K562 (cell line): ENCODE data around the gene GPC1. TPM values are rescaled to one million over a fixed set of nuclear protein-coding genes. Genes with fewer than 3 reads are reported as not detected.

Experiments used
- ATAC-seq: fragments of 200-7000 bp; cut with Tn5 transposase; 3 replicates; pipeline ENCODE4 v1.9.1; 2020; ENCODE audit warnings: moderate library complexity
- BruUV-seq: library from RNA; stranded (reverse); fragments of 400-500 nt; replicated peaks from 2 replicates; lab custom pipeline; 2021; lab: Mats Ljungman, UMichigan
- CTCF ChIA-PET: fragments of 300-600 bp; formaldehyde crosslinking; extraction: SDS; loops from one replicate; lab custom pipeline; 2021; ENCODE audit warnings: low intra/inter-chr PET ratio; lab: Yijun Ruan, JAX
- POLR2A ChIA-PET: fragments of 300-600, 350-650 bp; sonication (Branson Sonifier 250); formaldehyde crosslinking; extraction: SDS; loops from one replicate; lab custom pipeline; 2021; ENCODE audit warnings: antibody characterized with exemption, inconsistent platforms; lab: Yijun Ruan, JAX
- DNase-seq, 4 experiments: peaks; one replicate each; pipeline versions ENCODE4 v3.0.0 to v3.0.0-alpha.2; 2011 to 2018; ENCODE audit warnings: low spot score in 3 of 4, mixed read lengths in 3 of 4; ENCODE audit errors: extremely low read depth in 1 of 4
- FAIRE-seq: peaks from 2 replicates; lab custom pipeline; 2011; peaks lifted over from hg19 to GRCh38; lab: Jason Lieb, UNC
- H2AFZ ChIP-seq: 2 replicates; pipeline ENCODE4 v1.6.0; 2011; ENCODE audit warnings: low read depth, low read length, control low read depth, inconsistent platforms
- H3K27ac ChIP-seq: fragments of 200-600 bp; 3 replicates; pipeline ENCODE4 v1.8.0; 2011; ENCODE audit warnings: low read depth, mild to moderate bottlenecking, control low read depth, inconsistent platforms, low read length, moderate library complexity, mixed read lengths; ENCODE audit errors: extremely low read depth
- H3K27me3 ChIP-seq, 2 experiments: fragments of 300-600 bp in 1 of 2; 2 replicates in 1 of 2; 3 replicates in 1 of 2; pipeline versions ENCODE4 v1.6.0 to v1.8.0; 2011; ENCODE audit warnings: inconsistent platforms in 2 of 2, low read length in 2 of 2, mild to moderate bottlenecking in 1 of 2, mixed read lengths in 1 of 2, moderate library complexity in 1 of 2; ENCODE audit not compliant: control insufficient read depth in 2 of 2, insufficient read depth in 2 of 2
- H3K36me3 ChIP-seq: fragments of 300-600 bp; 3 replicates; pipeline ENCODE4 v1.8.0; 2011; ENCODE audit warnings: mild to moderate bottlenecking, low read length, inconsistent platforms; ENCODE audit not compliant: control insufficient read depth, insufficient read depth
- H3K4me1 ChIP-seq, 2 experiments: fragments of 200-600 bp in 1 of 2; replicated peaks in 1 of 2; 2 replicates in 1 of 2; 3 replicates in 1 of 2; pipeline versions ENCODE4 v1.5.1 to v1.8.0; 2011; ENCODE audit warnings: inconsistent platforms in 2 of 2, low read length in 2 of 2, mild to moderate bottlenecking in 1 of 2, mixed read lengths in 1 of 2, moderate library complexity in 1 of 2; ENCODE audit not compliant: control insufficient read depth in 2 of 2, insufficient read depth in 2 of 2
- H3K4me2 ChIP-seq: 2 replicates; pipeline ENCODE4 v1.6.1; 2011; ENCODE audit warnings: low read length, control low read depth, inconsistent platforms, mixed read lengths; ENCODE audit not compliant: insufficient read depth
- H3K4me3 ChIP-seq: fragments of 200-600 bp; sonication (generic), shearing (Covaris generic); 2 replicates; pipeline ENCODE4 v1.5.1; 2016; ENCODE audit warnings: control low read depth, inconsistent platforms
- H3K79me2 ChIP-seq: fragments of 200-600 bp; 3 replicates; pipeline ENCODE4 v1.8.0; 2011; ENCODE audit warnings: low read length, inconsistent platforms; ENCODE audit not compliant: control insufficient read depth, insufficient read depth
- H3K9ac ChIP-seq, 2 experiments: 2 replicates each; pipeline versions ENCODE4 v1.6.0 to v1.6.1; 2011; ENCODE audit warnings: low read depth in 2 of 2, low read length in 2 of 2, control low read depth in 1 of 2, inconsistent platforms in 1 of 2, mild to moderate bottlenecking in 1 of 2, mixed read lengths in 1 of 2; ENCODE audit not compliant: insufficient read depth in 1 of 2
- H3K9me1 ChIP-seq: one replicate; pipeline ENCODE4 v1.6.0; 2011; ENCODE audit warnings: inconsistent platforms, mild to moderate bottlenecking, low read length, moderate library complexity; ENCODE audit not compliant: control insufficient read depth, insufficient read depth
- H3K9me3 ChIP-seq: replicated peaks from 2 replicates; pipeline ENCODE4 v1.5.1; 2011; ENCODE audit warnings: low read depth, low read length, inconsistent platforms; ENCODE audit not compliant: control insufficient read depth, insufficient read depth
- H4K20me1 ChIP-seq: replicated peaks from 2 replicates; pipeline ENCODE4 v1.6.1; 2011; ENCODE audit warnings: low read length, inconsistent platforms, mixed read lengths; ENCODE audit not compliant: control insufficient read depth, insufficient read depth
- BRD4 ChIP-seq: fragments of 200-600 bp; sonication (generic); IDR thresholded peaks from 2 replicates; pipeline ENCODE4 v1.6.1; 2017; ENCODE audit warnings: inconsistent platforms
- C11orf30 ChIP-seq: fragments of 450-650 bp; IDR thresholded peaks from 2 replicates; pipeline ENCODE4 v1.6.1; 2016; ENCODE audit warnings: low read depth, mild to moderate bottlenecking
- FOS ChIP-seq: IDR thresholded peaks from 3 replicates; pipeline ENCODE4 v1.6.1; 2011; ENCODE audit not compliant: insufficient read length; ENCODE audit errors: extremely low read depth
- FOXM1 ChIP-seq, 2 experiments: fragments of 450-650 bp in 1 of 2; sonication (generic) in 1 of 2; formaldehyde crosslinking in 1 of 2; IDR thresholded peaks; 2 replicates each; pipeline versions ENCODE4 v1.6.1 to v1.9.0; 2017 to 2022; ENCODE audit warnings: low read depth in 2 of 2, mild to moderate bottlenecking in 2 of 2, missing genetic modification reagents in 1 of 2, moderate library complexity in 1 of 2
- HCFC1 ChIP-seq: IDR thresholded peaks from 2 replicates; pipeline ENCODE4 v1.6.1; 2012; ENCODE audit warnings: low read depth, low read length, improper control_type of control experiment
- NCOR1 ChIP-seq: fragments of 450-650 bp; IDR thresholded peaks from 2 replicates; pipeline ENCODE4 v1.6.1; 2016; ENCODE audit warnings: mild to moderate bottlenecking, moderate library complexity
- POLR3G ChIP-seq: IDR thresholded peaks from 2 replicates; pipeline ENCODE4 v1.6.1; 2011; ENCODE audit not compliant: insufficient read length, insufficient replicate concordance; ENCODE audit errors: extremely low read depth
- ZNF124 ChIP-seq: sonication (generic); formaldehyde crosslinking; IDR thresholded peaks from 2 replicates; pipeline ENCODE4 v1.8.1; 2022; ENCODE audit warnings: missing genetic modification reagents
- WGBS: fragments of 100-300 bp; shearing (Covaris generic); methylation state at CpG from one replicate; pipeline ENCODE4 v1.1.6; 2016; ENCODE audit warnings: low coverage, mixed read lengths; ENCODE audit not compliant: insufficient coverage; ENCODE audit errors: missing lambda C conversion rate; 5-methylcytosine and 5-hydroxymethylcytosine counted together
- in situ Hi-C: fragments of 300-500 bp; cut with MboI; formaldehyde crosslinking; loops from 4 replicates; pipeline ENCODE4 v1.15.0; 2018; ENCODE audit warnings: inconsistent platforms, mixed read lengths
- intact Hi-C: fragments of 100-400 bp; cut with micrococcal nuclease; formaldehyde crosslinking; loops from 2 replicates; pipeline ENCODE4 v1.14.2; 2022
- polyA plus RNA-seq, 8 experiments: library from polyadenylated mRNA; depleted of rRNA in 4 of 8; stranded (reverse) in 5 of 8; unstranded in 3 of 8; fragments of >200 nt; fragmentation: Nextera tagmentation in 2 of 8; fragmentation: Illumina TruSeq in 1 of 8; extraction: Ambion mirVana in 2 of 8; extraction: Trizol in 1 of 8; gene quantifications; 2 replicates each; pipeline versions ENCODE4 v1.2.1 to v1.2.3, GENCODE V29; 2011 to 2014; ENCODE audit warnings: inconsistent platforms in 1 of 8, missing spikeins in 1 of 8
- total RNA-seq, 7 experiments: library from RNA; depleted of rRNA in 6 of 7; stranded (reverse); fragments of >200 nt in 6 of 7; fragmentation: Illumina TruSeq in 2 of 7; extraction: Trizol in 2 of 7; gene quantifications; 2 replicates each; pipeline versions ENCODE4 v1.2.1 to v1.2.3, GENCODE V29; 2011 to 2021; ENCODE audit warnings: low replicate concordance in 1 of 7
- TF ChIP-seq, protein P1 (sequence below): fragments of 250-450 bp; sonication (Bioruptor Pico); IDR thresholded peaks from 2 replicates; pipeline ENCODE4 v1.5.0; 2021; ENCODE audit warnings: mild to moderate bottlenecking, borderline replicate concordance
- TF ChIP-seq, protein P2 (sequence below): conservative IDR thresholded peaks from 2 replicates; pipeline ENCODE4 v1.6.1; 2011; ENCODE audit warnings: low read depth, mild to moderate bottlenecking, low read length; ENCODE audit not compliant: control insufficient read depth
- TF ChIP-seq, protein P3 (sequence below): sonication (generic); formaldehyde crosslinking; IDR thresholded peaks from 2 replicates; pipeline ENCODE4 v1.5.0; 2020; ENCODE audit warnings: missing genetic modification reagents
- TF ChIP-seq, protein P4 (sequence below): sonication (generic); formaldehyde crosslinking; IDR thresholded peaks from 2 replicates; pipeline ENCODE4 v1.8.0; 2022; ENCODE audit warnings: missing genetic modification reagents, mild to moderate bottlenecking, borderline replicate concordance
- TF ChIP-seq, protein P5 (sequence below): fragments of 250-450 bp; sonication (Bioruptor Pico); IDR thresholded peaks from 2 replicates; pipeline ENCODE4 v1.5.0; 2021

Gene GPC1
- total and polyA plus RNA-seq, 9 of the 15 experiments (the other 6 are each of a cell fraction or from before 2014, with no cell fraction given) = 0.07 to 0.82 (median 0.14) TPM; not detected in 3

DNA sequence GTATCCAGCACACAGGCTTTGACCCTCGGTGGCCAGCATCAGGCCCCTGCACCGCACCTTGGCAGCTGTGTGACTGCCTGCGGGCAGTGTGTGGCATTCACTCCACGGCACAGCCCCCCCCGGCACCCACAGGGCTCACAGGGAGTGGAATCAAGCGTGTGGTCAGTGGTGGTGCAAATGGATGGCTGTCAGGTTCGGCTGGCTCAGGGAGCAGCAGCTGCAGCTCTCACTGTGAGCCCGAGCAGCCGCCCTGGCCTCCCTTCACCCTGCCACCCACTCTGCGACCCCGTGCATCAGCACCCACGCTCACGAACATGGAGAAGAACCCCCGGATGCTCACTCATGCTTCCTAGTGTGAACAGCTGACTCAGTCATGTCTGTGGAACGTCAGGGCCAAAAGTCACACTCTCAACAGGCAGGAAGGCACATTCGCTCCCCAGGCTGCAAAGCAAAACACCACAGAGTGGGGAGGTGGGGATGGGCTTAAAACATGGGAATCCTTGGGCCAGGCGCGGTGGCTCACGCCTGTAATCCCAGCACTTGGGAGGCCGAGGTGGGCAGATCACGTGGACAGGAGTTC, 41.5 kb upstream of the GPC1 start (continued):
- TF ChIP-seq, protein P1, sequence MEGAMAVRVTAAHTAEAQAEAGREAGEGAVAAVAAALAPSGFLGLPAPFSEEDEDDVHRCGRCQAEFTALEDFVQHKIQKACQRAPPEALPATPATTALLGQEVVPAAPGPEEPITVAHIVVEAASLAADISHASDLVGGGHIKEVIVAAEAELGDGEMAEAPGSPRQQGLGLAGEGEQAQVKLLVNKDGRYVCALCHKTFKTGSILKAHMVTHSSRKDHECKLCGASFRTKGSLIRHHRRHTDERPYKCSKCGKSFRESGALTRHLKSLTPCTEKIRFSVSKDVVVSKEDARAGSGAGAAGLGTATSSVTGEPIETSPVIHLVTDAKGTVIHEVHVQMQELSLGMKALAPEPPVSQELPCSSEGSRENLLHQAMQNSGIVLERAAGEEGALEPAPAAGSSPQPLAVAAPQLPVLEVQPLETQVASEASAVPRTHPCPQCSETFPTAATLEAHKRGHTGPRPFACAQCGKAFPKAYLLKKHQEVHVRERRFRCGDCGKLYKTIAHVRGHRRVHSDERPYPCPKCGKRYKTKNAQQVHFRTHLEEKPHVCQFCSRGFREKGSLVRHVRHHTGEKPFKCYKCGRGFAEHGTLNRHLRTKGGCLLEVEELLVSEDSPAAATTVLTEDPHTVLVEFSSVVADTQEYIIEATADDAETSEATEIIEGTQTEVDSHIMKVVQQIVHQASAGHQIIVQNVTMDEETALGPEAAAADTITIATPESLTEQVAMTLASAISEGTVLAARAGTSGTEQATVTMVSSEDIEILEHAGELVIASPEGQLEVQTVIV = no peak
- TF ChIP-seq, protein P2, sequence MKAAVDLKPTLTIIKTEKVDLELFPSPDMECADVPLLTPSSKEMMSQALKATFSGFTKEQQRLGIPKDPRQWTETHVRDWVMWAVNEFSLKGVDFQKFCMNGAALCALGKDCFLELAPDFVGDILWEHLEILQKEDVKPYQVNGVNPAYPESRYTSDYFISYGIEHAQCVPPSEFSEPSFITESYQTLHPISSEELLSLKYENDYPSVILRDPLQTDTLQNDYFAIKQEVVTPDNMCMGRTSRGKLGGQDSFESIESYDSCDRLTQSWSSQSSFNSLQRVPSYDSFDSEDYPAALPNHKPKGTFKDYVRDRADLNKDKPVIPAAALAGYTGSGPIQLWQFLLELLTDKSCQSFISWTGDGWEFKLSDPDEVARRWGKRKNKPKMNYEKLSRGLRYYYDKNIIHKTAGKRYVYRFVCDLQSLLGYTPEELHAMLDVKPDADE = no peak
- TF ChIP-seq FOS = no peak
- TF ChIP-seq, all 486 proteins: peak for 0

DNA sequence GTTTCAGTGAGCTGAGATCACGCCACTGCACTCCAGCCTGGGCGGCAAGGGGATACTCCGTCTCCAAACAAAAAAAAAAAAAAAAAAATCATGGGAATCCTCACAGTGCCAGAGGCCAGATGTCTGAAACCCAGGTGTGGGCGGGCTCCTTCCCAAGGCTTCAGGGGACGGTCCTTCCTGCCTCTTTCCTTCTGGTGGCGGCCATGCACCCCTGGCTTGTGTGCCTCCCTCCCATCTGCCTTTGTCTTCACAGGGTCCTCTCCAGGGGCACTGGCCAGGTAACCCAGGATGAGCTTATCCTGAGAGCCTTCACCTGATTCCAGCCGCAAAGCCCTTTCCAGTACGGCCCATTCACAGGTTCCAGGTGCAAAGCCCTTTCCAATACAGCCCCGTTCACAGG, 40.9 kb upstream of the GPC1 start:
- Histone ChIP-seq H4K20me1 (no peaks in the 10 kb centered on the region; the same call in 1 of the 2 replicates), H3K27me3 (peaks cover 0 to 38% of the 10 kb centered on the region in 2 experiments; a peak in 2 of 5 replicates), H3K4me2 (no peak overlapping the region), H2AFZ (no peak overlapping the region), H3K79me2 (no peaks in the 10 kb centered on the region), H3K4me1 (peaks cover 0 to 7% of the 10 kb centered on the region in 2 experiments; a peak in 2 of 5 replicates), H3K9me1 (no peaks in the 10 kb centered on the region), H3K36me3 (no peaks in the 10 kb centered on the region), H3K9me3 (no peaks in the 10 kb centered on the region), H3K4me3 (no peak overlapping the region), H3K27ac (no peak overlapping the region), H3K9ac (no peak overlapping the region)
- DNase-seq (no peak), FAIRE-seq (no peak), ATAC-seq (no peak)
- ChIA-PET POLR2A (no interaction called here), CTCF (interaction anchor here (0.6 kb wide), 1 partner anchor 44 kb away, joined by 3 read pairs; no protein-coding TSS in a partner anchor)
- WGBS = 2% methylated on average over 5 of the region's 9 CpGs
- intact Hi-C loops = no loop called here
- BruUV-seq = no TSS peak
- in situ Hi-C loops = no loop called here
- TF ChIP-seq C11orf30 (no peak), FOXM1 (IDR thresholded peaks at IDR 0.05; ENCODE audit: low read depth) (no peak), FOXM1 (CRISPR knock-in tag; IDR thresholded peaks at IDR 0.05; ENCODE audit: low read depth) (no peak), HCFC1 (no peak), BRD4 (no peak), NCOR1 (no peak), ZNF124 (CRISPR knock-in tag) (no peak), POLR3G (no peak)
- TF ChIP-seq, protein P3, sequence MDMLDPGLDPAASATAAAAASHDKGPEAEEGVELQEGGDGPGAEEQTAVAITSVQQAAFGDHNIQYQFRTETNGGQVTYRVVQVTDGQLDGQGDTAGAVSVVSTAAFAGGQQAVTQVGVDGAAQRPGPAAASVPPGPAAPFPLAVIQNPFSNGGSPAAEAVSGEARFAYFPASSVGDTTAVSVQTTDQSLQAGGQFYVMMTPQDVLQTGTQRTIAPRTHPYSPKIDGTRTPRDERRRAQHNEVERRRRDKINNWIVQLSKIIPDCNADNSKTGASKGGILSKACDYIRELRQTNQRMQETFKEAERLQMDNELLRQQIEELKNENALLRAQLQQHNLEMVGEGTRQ (CRISPR knock-in tag) = no peak
- TF ChIP-seq, protein P4, sequence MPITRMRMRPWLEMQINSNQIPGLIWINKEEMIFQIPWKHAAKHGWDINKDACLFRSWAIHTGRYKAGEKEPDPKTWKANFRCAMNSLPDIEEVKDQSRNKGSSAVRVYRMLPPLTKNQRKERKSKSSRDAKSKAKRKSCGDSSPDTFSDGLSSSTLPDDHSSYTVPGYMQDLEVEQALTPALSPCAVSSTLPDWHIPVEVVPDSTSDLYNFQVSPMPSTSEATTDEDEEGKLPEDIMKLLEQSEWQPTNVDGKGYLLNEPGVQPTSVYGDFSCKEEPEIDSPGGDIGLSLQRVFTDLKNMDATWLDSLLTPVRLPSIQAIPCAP = no peak
- TF ChIP-seq, protein P5, sequence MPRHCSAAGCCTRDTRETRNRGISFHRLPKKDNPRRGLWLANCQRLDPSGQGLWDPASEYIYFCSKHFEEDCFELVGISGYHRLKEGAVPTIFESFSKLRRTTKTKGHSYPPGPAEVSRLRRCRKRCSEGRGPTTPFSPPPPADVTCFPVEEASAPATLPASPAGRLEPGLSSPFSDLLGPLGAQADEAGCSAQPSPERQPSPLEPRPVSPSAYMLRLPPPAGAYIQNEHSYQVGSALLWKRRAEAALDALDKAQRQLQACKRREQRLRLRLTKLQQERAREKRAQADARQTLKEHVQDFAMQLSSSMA (CRISPR knock-in tag) = no peak
